Mucosa of rectum (tissue), 2 donors: ENCODE results near the gene SETD2.
"Not testable (repeated sequence)": the region's sequence is repeated elsewhere in the genome, so short reads cannot be mapped to it uniquely, and the experiment has no call there.

ENCODE experiments used
- H3K27ac ChIP-seq, 2 donors: one replicate each; pipeline ENCODE4 v1.7.0; 2013; ENCODE audit warnings: inconsistent platforms in 2 of 2, low read depth in 2 of 2, low read length in 2 of 2
- H3K27me3 ChIP-seq, 2 donors: one replicate each; pipeline ENCODE4 v1.7.0; 2013; ENCODE audit warnings: low read length in 2 of 2; ENCODE audit not compliant: control insufficient read depth in 2 of 2, insufficient read depth in 2 of 2
- H3K36me3 ChIP-seq, 2 donors: one replicate each; pipeline ENCODE4 v1.7.0; 2013; ENCODE audit warnings: low read length in 2 of 2; ENCODE audit not compliant: control insufficient read depth in 2 of 2, insufficient read depth in 2 of 2
- H3K4me1 ChIP-seq, 2 donors: one replicate each; pipeline ENCODE4 v1.7.0; 2013; ENCODE audit warnings: low read length in 2 of 2, mild to moderate bottlenecking in 1 of 2; ENCODE audit not compliant: control insufficient read depth in 2 of 2, insufficient read depth in 2 of 2
- H3K4me3 ChIP-seq, 2 donors: one replicate each; pipeline ENCODE4 v1.7.0; 2013; ENCODE audit warnings: low read length in 2 of 2
- H3K9ac ChIP-seq, 2 donors: one replicate each; pipeline ENCODE4 v1.7.0; 2013; ENCODE audit warnings: low read length in 2 of 2, low read depth in 1 of 2, mild to moderate bottlenecking in 1 of 2
- H3K9me3 ChIP-seq, 2 donors: one replicate each; pipeline ENCODE4 v1.7.0; 2013; ENCODE audit warnings: low read length in 2 of 2; ENCODE audit not compliant: control insufficient read depth in 2 of 2
- donor health status: healthy.
- donor health status: Normal muscosa, but diverticular disease.

The SETD2 gene

DNA sequence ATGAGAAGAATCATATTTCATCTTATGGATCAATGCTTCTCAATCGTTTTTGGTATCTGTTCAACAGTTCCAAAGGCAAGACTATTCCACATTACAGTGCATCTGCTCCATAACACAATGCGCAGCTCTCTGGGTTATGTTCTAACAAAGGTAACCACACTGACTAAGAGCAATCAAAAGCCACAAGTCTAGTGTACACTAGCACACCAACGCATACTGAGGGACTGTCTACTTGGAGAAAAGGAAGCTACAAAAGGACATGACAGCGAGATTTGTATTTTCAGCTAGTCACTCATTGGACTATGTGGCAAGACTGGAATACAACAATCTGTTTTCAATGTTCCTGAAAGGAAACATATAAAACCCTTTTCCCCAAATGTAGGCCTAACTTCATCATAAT lies 35.8 kb downstream of the SETD2 start:
- Histone ChIP-seq H3K4me1 (no peaks in the 10 kb centered on the region), H3K4me3 (no peak overlapping the region), H3K27ac (no peak overlapping the region), H3K9me3 (no peaks in the 10 kb centered on the region), H3K9ac (no peak overlapping the region), H3K27me3 (no peaks in the 10 kb centered on the region), H3K36me3 (peaks cover 12% of the 10 kb centered on the region in 2 donors)

DNA sequence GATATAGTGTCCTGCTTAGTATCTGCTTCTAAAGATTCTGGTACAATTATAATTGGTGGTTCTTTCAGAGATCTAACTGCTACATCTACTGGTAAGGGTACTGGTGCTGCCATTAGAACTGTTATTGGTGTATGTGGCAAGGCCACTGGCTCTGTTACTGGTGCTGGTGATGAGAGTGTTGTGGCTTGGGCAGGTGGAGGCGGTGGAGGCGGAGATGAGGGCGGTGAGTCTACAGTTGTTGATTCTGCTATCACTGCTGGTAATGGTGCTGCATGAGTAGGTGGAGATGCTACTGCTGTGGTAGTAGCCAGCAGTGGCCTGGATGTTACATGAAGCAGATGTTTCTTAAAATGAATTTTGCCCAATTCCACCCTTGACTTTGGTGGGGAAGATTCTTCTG lies 40.1 kb downstream of the SETD2 start:
- Histone ChIP-seq H3K27me3 (no peaks in the 10 kb centered on the region), H3K27ac (no peak overlapping the region), H3K4me1 (no peaks in the 10 kb centered on the region), H3K9me3 (no peaks in the 10 kb centered on the region), H3K4me3 (no peak overlapping the region), H3K9ac (no peak overlapping the region), H3K36me3 (peaks cover 23 to 34% of the 10 kb centered on the region in 2 donors)

DNA sequence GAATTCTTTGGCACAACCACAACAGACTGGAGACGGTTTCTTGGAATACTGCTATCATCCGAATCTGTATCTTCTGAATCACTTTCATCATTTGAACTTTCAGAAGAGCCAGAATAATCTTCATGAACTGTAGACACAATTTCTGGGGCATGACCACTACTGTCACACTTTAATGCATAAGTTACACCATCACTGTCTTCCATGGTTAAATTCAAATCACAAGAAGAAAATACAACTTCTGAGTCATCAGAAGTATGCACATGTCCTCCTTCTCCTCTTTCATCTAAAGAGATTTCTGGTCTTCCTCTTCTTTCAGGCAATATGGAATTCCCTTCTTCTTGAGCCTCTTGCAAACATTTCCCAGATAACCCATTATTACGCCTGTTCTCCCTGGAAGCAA lies 42.5 kb downstream of the SETD2 start:
- Histone ChIP-seq H3K27ac (no peak overlapping the region), H3K4me3 (no peak overlapping the region), H3K9ac (no peak overlapping the region), H3K4me1 (no peaks in the 10 kb centered on the region), H3K27me3 (no peaks in the 10 kb centered on the region), H3K9me3 (no peaks in the 10 kb centered on the region), H3K36me3 (peaks cover 26 to 37% of the 10 kb centered on the region in 2 donors)

DNA sequence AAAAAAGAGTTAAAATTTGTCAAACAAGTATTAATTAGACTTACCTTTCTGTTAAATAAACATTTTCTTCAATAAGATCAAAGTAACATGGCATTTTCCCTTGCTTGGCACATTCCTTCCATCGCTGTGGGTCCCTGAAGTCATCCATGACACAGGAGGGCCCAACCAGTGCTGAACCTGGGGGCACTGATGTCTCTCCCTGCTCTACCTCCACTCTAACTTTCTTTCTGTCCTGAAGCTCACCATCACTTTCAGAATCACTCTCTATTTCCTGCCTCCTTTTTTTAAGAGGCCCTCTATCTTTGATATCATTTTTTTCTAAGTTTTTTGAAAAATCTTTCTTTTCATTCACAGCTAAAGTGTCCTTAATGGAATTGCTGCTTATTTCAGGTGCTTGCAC lies 43.8 kb downstream of the SETD2 start:
- Histone ChIP-seq H3K9ac (no peak overlapping the region), H3K27me3 (no peaks in the 10 kb centered on the region), H3K4me3 (no peak overlapping the region), H3K9me3 (no peaks in the 10 kb centered on the region), H3K27ac (no peak overlapping the region), H3K4me1 (no peaks in the 10 kb centered on the region), H3K36me3 (peaks cover 26 to 39% of the 10 kb centered on the region in 2 donors)

DNA sequence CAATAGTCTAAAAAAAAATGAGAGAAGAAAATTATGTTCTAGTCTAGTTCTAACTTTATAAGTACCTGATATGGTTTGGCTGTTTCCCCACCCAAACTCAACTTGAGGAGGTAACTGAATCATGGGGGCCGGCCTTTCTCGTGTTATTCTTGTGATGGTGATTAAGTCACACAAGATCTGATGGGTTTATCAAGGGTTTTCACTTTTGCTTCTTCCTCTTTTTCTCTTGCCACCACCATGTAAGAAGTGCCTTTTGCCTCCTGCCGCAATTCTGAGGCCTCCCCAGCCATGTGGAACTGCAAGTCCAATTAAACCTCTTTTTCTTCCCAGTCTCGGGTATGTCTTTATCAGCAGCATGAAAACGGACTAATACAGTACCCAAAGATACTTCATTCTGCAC lies 44.5 kb downstream of the SETD2 start:
- not testable (repeated sequence) for H3K4me1 ChIP-seq, H3K4me3 ChIP-seq, H3K9me3 ChIP-seq, H3K9ac ChIP-seq, H3K27me3 ChIP-seq, H3K27ac ChIP-seq
- H3K36me3 ChIP-seq = peaks cover 26 to 45% of the 10 kb centered on the region in 2 donors

DNA sequence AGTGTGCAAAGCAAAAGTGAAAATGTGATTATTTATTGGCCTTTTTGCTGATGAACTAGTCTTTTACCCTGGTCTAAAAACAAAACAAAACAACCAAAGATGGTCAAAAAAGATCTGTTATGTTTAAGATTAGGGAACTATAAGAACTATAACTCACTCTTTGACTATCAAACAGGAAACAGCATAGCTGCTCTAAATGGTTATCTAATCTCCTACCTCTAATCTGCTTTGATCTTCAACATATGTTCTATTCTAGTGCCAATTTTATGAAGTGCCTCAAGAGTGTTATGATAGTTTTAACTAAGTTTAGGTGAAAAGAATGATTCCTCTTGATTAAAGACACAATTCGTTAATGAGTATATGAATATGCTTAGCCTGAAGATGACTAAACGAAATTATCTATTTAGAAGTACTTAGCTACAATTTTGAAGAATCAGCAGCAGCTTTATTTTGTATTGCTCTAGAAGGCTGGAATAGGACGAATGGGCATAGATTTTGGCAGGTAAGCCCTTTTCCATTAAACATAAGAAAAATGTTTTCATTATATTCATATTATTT lies 46.0 kb downstream of the SETD2 start:
- Histone ChIP-seq H3K27ac (no peak overlapping the region), H3K27me3 (no peaks in the 10 kb centered on the region), H3K36me3 (peaks cover 25 to 46% of the 10 kb centered on the region in 2 donors), H3K9ac (no peak overlapping the region), H3K9me3 (no peaks in the 10 kb centered on the region), H3K4me3 (no peak overlapping the region), H3K4me1 (no peaks in the 10 kb centered on the region)

DNA sequence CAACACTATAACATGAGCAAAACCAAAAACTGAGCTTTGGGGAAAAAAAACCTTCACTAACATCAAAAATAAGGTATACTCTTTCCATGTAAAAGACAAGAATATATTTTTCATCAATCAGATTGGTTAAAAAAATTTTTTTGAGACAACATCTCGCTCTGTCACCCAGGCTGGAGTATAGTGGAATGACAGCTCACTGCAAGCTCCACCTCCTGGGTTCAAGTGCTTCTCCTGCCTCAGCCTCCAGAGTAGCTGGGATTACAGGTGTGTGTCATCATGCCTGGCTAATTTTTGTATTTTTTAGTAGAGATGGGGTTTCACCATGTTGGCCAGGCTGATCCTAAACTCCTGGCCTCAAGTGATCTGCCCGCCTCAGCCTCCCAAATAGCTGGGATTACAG lies 48.4 kb downstream of the SETD2 start:
- H3K36me3 ChIP-seq = peaks cover 26 to 32% of the 10 kb centered on the region in 2 donors
- H3K27ac ChIP-seq = not testable (repeated sequence)

DNA sequence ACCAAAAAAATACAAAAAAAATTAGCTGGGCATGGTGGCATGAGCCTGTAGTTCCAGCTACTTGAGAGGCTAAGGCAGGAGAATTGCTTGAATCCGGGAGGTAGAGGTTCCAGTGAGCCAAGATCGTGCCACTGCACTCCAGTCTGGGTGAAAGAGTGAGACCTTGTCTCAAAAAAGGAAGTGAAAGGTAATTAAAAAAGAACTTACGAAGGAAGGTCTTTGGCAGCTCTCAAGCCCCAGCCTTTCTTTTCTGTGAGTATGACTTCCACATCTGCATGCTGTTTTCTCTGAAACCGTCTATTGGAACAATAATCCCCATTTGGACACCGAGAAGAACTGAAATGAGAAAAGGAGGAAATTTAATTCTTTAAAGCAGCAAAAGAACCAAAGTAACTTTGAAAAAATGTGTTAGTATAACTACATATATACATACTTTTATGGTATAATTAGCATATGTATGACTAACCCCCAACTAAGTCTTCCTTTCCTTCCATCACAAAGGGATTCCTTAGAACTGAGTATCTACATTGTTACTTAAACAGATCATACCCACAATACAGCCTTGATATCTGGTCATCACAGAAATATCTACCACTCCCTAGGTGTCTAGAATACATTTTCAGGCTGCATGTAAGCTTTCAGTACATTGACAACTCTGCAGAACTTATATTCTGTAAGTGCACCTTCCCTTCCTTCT lies 50.1 kb downstream of the SETD2 start:
- H3K9me3 ChIP-seq = no peaks in the 10 kb centered on the region
- no peaks in the 10 kb centered on the region for H3K27me3 ChIP-seq
- no peak overlapping the region for H3K9ac ChIP-seq
- no peak overlapping the region for H3K27ac ChIP-seq
- no peaks in the 10 kb centered on the region for H3K4me1 ChIP-seq
- H3K4me3 ChIP-seq = no peak overlapping the region
- H3K36me3 ChIP-seq = peaks cover 24 to 31% of the 10 kb centered on the region in 2 donors

More for the DNA sequence above, 48.4 kb downstream of the SETD2 start:
- not testable (repeated sequence) for H3K27me3 ChIP-seq, H3K4me3 ChIP-seq, H3K9ac ChIP-seq, H3K9me3 ChIP-seq, H3K4me1 ChIP-seq

DNA sequence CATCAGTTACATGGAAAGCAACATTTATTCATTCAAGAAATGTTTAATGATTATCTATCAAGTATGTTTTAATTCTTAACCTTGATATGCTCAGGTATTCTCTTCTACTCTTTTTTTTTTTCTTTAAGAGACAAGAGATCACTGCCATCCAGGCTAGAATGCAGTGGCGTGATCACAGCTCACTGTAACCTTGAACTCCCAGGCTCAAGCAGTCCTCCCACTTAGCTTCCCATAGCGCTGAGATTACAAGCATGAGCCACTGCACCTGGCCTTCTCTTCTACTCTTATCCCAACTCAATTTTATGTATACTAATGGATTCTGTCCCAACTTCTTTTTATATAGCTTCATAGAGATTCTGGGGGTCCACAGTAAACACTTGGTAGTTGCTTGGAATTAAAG lies 50.9 kb downstream of the SETD2 start:
- Histone ChIP-seq H3K9ac (no peak overlapping the region), H3K4me1 (no peaks in the 10 kb centered on the region), H3K4me3 (no peak overlapping the region), H3K9me3 (no peaks in the 10 kb centered on the region), H3K27ac (no peak overlapping the region), H3K36me3 (peaks cover 26 to 31% of the 10 kb centered on the region in 2 donors), H3K27me3 (no peaks in the 10 kb centered on the region)

DNA sequence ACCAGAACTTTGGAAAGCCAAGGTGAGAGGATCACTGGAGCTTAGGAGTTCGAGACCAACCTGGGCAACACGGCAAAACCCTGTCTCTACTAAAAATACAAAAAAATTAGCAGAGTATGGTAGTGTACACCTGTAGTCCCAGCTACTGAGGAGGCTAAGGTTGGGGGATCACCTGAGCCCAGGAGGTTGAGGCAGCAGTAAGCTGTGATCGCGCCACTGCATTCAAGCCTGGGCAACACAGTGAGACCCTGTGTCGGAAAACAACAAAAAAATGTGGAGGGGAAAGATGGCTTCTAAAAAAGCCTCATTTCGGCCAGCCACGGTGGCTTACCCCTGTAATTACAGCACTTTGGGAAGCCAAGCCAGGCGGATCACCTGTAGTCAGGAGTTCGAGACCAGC lies 54.5 kb downstream of the SETD2 start:
- no peak overlapping the region for H3K4me3 ChIP-seq
- H3K9ac ChIP-seq = no peak overlapping the region
- H3K27me3 ChIP-seq = no peaks in the 10 kb centered on the region
- no peak overlapping the region for H3K27ac ChIP-seq
- H3K36me3 ChIP-seq = peaks cover 22 to 23% of the 10 kb centered on the region in 2 donors
- no peaks in the 10 kb centered on the region for H3K4me1 ChIP-seq
- no peaks in the 10 kb centered on the region for H3K9me3 ChIP-seq
